ENCODE data around the gene TAP2. TPM values are rescaled to one million over a fixed set of nuclear protein-coding genes. Genes with fewer than 3 reads are reported as not detected.

TAP2 gene
- polyA plus RNA-seq, 1 of the 3 experiments (the other 2 are of a cell fraction), result 19.9 TPM

- 80% methylated on average over 5 of the region's 5 CpGs for WGBS (ENCODE audit: low lambda C conversion rate)
- H3K4me1 ChIP-seq (ENCODE audit: control insufficient read depth in 1 of 2, insufficient read depth in 2 of 2, low read depth in 1 of 2, low read length in 1 of 2), result peaks cover 0 to 8% of the 10 kb centered on the region in 2 experiments; a peak in 1 of 4 replicates
- TF ChIP-seq USF1 (IDR thresholded peaks at IDR 0.05; ENCODE audit: borderline replicate concordance, low read depth) (no peak), RXRA (IDR thresholded peaks at IDR 0.05; ENCODE audit: borderline replicate concordance, low read depth) (no peak), ELF1 (IDR thresholded peaks at IDR 0.05) (no peak), TEAD4 (IDR thresholded peaks at IDR 0.05; ENCODE audit: borderline replicate concordance, insufficient read depth) (no peak), CHD2 (IDR thresholded peaks at IDR 0.05; ENCODE audit: low read length, partially characterized antibody) (no peak), GABPA (IDR thresholded peaks at IDR 0.05; ENCODE audit: low read depth) (no peak), RCOR1 (IDR thresholded peaks at IDR 0.05; ENCODE audit: low read length) (no peak), EZH2phosphoT487 (IDR thresholded peaks at IDR 0.05; ENCODE audit: borderline replicate concordance, low read depth) (no peak), GATA2 (CRISPR knock-in tag; IDR thresholded peaks at IDR 0.05) (no peak)
- H3K4me3 ChIP-seq (ENCODE audit: low read depth in 2 of 2, low read length in 1 of 2), result no peak overlapping the region
- CTCF ChIA-PET, result interaction anchor here (1.0 to 2.7 kb wide), 2 partner anchors 34 to 66 kb away, joined by 3 to 9 read pairs; partner anchors contain the start of genes PSMB9 and TAP1
- H3K79me2 ChIP-seq (ENCODE audit: insufficient read depth), result no peaks in the 10 kb centered on the region
- POLR2A ChIA-PET, result no interaction called here
- H3K27me3 ChIP-seq (ENCODE audit: insufficient read depth), result no peaks in the 10 kb centered on the region; the same call in 1 of the 2 replicates
- H4K20me1 ChIP-seq (ENCODE audit: insufficient read depth), result no peaks in the 10 kb centered on the region
- no peaks in the 10 kb centered on the region for H3K36me3 ChIP-seq (replicated peaks in 1 of 2; ENCODE audit: control insufficient read depth in 1 of 2, insufficient read depth in 2 of 2, low read length in 1 of 2)
- H3K27ac ChIP-seq (ENCODE audit: low read depth in 2 of 2, low read length in 1 of 2), result no peak overlapping the region
- H3K9me2 ChIP-seq, result no peaks in the 10 kb centered on the region
- H3K9me3 ChIP-seq, result no peaks in the 10 kb centered on the region
- DNase-seq, result no peak
- H3K4me2 ChIP-seq, result no peak overlapping the region
- no peak overlapping the region for H3K9ac ChIP-seq
- no peak overlapping the region for H2AFZ ChIP-seq (ENCODE audit: low read depth)
- H3F3A ChIP-seq (replicated peaks; ENCODE audit: insufficient read depth), result peaks cover 14% of the 10 kb centered on the region
Observed at GRCh38 chr6:32887616-32888015, 49.1 kb upstream of the TAP2 start.

GRCh38 chr6:32886681-32887383 lies 48.3 kb upstream of the TAP2 start:
- H3K27me3 ChIP-seq (ENCODE audit: insufficient read depth), result peaks cover 4% of the 10 kb centered on the region; the same call in 1 of the 2 replicates
- peaks cover 14% of the 10 kb centered on the region for H3F3A ChIP-seq (replicated peaks; ENCODE audit: insufficient read depth)
- no peaks in the 10 kb centered on the region for H4K20me1 ChIP-seq (ENCODE audit: insufficient read depth)
- H3K9me2 ChIP-seq, result no peaks in the 10 kb centered on the region
- DNase-seq, result no peak
- no peak overlapping the region for H3K9ac ChIP-seq
- WGBS (ENCODE audit: low lambda C conversion rate), result 45% methylated on average over 3 of the region's 3 CpGs
- no peak overlapping the region for H3K27ac ChIP-seq (ENCODE audit: low read depth in 2 of 2, low read length in 1 of 2)
- H3K79me2 ChIP-seq (ENCODE audit: insufficient read depth), result no peaks in the 10 kb centered on the region
- no peak overlapping the region for H2AFZ ChIP-seq (ENCODE audit: low read depth)
- POLR2A ChIA-PET, result interaction anchor here (0.7 kb wide), 1 partner anchor 85 kb away, joined by 4 read pairs; no protein-coding TSS in a partner anchor
- no peaks in the 10 kb centered on the region for H3K36me3 ChIP-seq (replicated peaks in 1 of 2; ENCODE audit: control insufficient read depth in 1 of 2, insufficient read depth in 2 of 2, low read length in 1 of 2)
- CTCF ChIA-PET, result interaction anchor here (1.0 to 2.7 kb wide), 25 partner anchors 9 to 128 kb away, joined by 3 to 65 read pairs (median 7); partner anchors contain the start of genes BRD2, HLA-DMA, PSMB9 and TAP1
- no peak overlapping the region for H3K4me2 ChIP-seq
- no peak overlapping the region for H3K4me3 ChIP-seq (ENCODE audit: low read depth in 2 of 2, low read length in 1 of 2)
- H3K9me3 ChIP-seq, result no peaks in the 10 kb centered on the region
- H3K4me1 ChIP-seq (ENCODE audit: control insufficient read depth in 1 of 2, insufficient read depth in 2 of 2, low read depth in 1 of 2, low read length in 1 of 2), result peaks cover 0 to 8% of the 10 kb centered on the region in 2 experiments; a peak in 1 of 4 replicates
- TF ChIP-seq NRF1 (IDR thresholded peaks at IDR 0.05; ENCODE audit: low read depth, low read length) (no peak), ZBTB33 (IDR thresholded peaks at IDR 0.05; ENCODE audit: borderline replicate concordance, low read depth) (no peak), SIN3A (IDR thresholded peaks at IDR 0.05; ENCODE audit: borderline replicate concordance, low read depth, low read length) (no peak), TAF1 (IDR thresholded peaks at IDR 0.05; ENCODE audit: borderline replicate concordance, low read depth, low read length) (no peak), NFIC (IDR thresholded peaks at IDR 0.05; ENCODE audit: borderline replicate concordance) (peak; percentile 53), CHD2 (IDR thresholded peaks at IDR 0.05; ENCODE audit: low read length, partially characterized antibody) (no peak), USF1 (IDR thresholded peaks at IDR 0.05; ENCODE audit: borderline replicate concordance, low read depth) (no peak), RCOR1 (IDR thresholded peaks at IDR 0.05; ENCODE audit: low read length) (no peak), GABPA (IDR thresholded peaks at IDR 0.05; ENCODE audit: low read depth) (no peak), RFX5 (IDR thresholded peaks at IDR 0.05; ENCODE audit: low read length) (no peak), POLR2AphosphoS5 (IDR thresholded peaks at IDR 0.05; ENCODE audit: low read depth, low read length) (no peak), EZH2phosphoT487 (IDR thresholded peaks at IDR 0.05; ENCODE audit: borderline replicate concordance, low read depth) (no peak), TCF12 (IDR thresholded peaks at IDR 0.05) (0 out of 2 replicates have a peak, but pooled peaks have one; percentile 14), PBX3 (IDR thresholded peaks at IDR 0.05) (0 out of 2 replicates have a peak, but pooled peaks have one; percentile 5)
- TF ChIP-seq, protein P1, sequence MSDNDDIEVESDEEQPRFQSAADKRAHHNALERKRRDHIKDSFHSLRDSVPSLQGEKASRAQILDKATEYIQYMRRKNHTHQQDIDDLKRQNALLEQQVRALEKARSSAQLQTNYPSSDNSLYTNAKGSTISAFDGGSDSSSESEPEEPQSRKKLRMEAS (IDR thresholded peaks at IDR 0.05; ENCODE audit: low read depth), result no peak
